Esophagus squamous epithelium (tissue), 4 donors: ENCODE data around the gene CCDC71.

Experiments
- POLR2A ChIP-seq, 4 donors: fragments of 450-650 bp; IDR thresholded peaks; one replicate each; pipeline ENCODE4 v1.6.1; 2017; ENCODE audit warnings: antibody characterized with exemption in 4 of 4, mild to moderate bottlenecking in 4 of 4, moderate library complexity in 3 of 4
- TF ChIP-seq, protein P1 (sequence below), 6 experiments: fragments of 450-650 bp in 4 of 6; fragments of 200-600 bp in 2 of 6; sonication (generic) in 2 of 6; IDR thresholded peaks; one replicate each; pipeline ENCODE4 v1.5.1; 2016 to 2019; ENCODE audit warnings: antibody characterized with exemption in 6 of 6, mild to moderate bottlenecking in 4 of 6, moderate library complexity in 4 of 6

DNA sequence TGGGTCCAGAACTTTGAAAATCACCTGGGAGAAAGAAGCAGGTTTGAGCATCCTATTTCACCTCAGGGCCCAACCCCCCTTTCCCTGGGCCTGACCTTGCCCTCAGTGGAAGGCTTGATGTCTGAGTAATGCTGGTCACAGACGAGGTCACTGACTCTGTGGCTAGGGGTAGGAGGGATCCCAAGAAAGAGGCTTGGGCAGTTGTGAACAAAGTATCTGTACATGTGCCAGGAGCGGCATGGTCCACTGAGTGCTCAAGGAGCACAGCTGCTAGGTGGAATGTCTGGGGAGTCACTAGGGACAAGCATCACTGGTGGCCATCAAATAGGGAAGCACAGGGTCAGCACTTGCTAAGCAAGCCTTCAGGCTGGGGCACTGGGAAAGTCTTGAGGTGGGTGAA is 7.3 kb downstream of the CCDC71 start:
- TF ChIP-seq, protein P1, sequence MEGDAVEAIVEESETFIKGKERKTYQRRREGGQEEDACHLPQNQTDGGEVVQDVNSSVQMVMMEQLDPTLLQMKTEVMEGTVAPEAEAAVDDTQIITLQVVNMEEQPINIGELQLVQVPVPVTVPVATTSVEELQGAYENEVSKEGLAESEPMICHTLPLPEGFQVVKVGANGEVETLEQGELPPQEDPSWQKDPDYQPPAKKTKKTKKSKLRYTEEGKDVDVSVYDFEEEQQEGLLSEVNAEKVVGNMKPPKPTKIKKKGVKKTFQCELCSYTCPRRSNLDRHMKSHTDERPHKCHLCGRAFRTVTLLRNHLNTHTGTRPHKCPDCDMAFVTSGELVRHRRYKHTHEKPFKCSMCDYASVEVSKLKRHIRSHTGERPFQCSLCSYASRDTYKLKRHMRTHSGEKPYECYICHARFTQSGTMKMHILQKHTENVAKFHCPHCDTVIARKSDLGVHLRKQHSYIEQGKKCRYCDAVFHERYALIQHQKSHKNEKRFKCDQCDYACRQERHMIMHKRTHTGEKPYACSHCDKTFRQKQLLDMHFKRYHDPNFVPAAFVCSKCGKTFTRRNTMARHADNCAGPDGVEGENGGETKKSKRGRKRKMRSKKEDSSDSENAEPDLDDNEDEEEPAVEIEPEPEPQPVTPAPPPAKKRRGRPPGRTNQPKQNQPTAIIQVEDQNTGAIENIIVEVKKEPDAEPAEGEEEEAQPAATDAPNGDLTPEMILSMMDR (IDR thresholded peaks at IDR 0.05): no peak
- no peak for TF ChIP-seq POLR2A (IDR thresholded peaks at IDR 0.05)
